ENCODE measurements around the gene AMDHD2. TPM values are rescaled to one million over a fixed set of nuclear protein-coding genes. Genes with fewer than 3 reads are reported as not detected.
A peak's percentile ranks its signal among the peaks of the same experiment; 100 is the strongest.

The AMDHD2 gene
- total and polyA plus RNA-seq, 2 of the 8 experiments (the other 6 are each of a cell fraction or from before 2014, with no cell fraction given), result 43.0 to 54.6 TPM

DNA sequence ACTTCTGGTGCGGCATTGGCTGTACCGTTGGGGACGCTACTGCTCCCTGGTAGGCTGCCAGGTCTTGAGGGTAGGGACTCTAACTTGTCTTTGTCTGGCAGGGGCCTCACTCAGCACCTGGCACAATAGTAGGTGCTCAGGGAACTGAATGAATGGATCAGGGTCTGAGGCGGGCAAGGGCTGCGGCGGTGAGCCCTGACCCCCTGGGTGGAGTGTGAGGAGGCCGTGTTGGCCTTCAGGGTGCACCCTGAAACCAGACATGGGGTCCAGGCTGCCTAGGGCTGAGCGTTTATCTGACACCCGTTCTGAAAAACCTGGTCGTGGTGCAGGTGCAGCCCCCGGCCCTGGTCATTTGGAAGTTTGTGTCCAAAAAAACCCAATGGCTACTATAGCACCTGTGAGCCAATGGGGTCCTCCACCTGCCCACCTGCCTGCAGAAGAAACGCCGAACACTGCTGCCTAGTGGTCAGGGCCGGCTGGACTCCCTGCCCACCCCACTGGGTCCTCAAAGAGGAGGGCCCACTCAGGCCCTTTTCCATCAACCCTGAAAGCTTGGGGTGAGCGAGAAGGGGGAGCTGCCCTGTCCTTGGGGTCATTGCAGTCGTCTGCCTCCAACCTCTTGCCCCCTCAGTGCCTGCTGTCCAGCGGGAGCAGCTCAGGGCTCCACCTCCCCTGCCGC, 11.3 kb upstream of the AMDHD2 start:
- Histone ChIP-seq H3K4me2 (ENCODE audit: insufficient read depth in 1 of 2, low read depth in 2 of 2, low read length in 2 of 2) (no peak overlapping the region), H2AFZ (ENCODE audit: low read length) (no peak overlapping the region), H3K4me1 (replicated peaks in 1 of 4; ENCODE audit: control insufficient read depth in 3 of 4, insufficient read depth in 4 of 4, low read length in 3 of 4) (peaks cover 4 to 21% (median 18%) of the 10 kb centered on the region in 4 experiments), H2BK12ac (ENCODE audit: low read depth, low read length) (no peak overlapping the region), H3K56ac (replicated peaks; ENCODE audit: insufficient read length, low read depth, low read length) (no peak overlapping the region), H3K23ac (ENCODE audit: insufficient read length) (no peak overlapping the region), H4K8ac (ENCODE audit: extremely low read depth, insufficient read depth, low read length) (no peak overlapping the region), H3K27ac (ENCODE audit: low read depth, low read length) (no peak overlapping the region), H2BK5ac (ENCODE audit: low read depth, low read length) (no peak overlapping the region), H3K79me2 (ENCODE audit: control insufficient read depth in 1 of 2, insufficient read depth in 2 of 2, low read length in 2 of 2) (no peaks in the 10 kb centered on the region), H3K23me2 (ENCODE audit: low read depth, low read length) (peaks cover 4% of the 10 kb centered on the region; the same call in 1 of the 2 replicates), H3K4ac (replicated peaks; ENCODE audit: insufficient read length, low read depth, low read length) (no peak overlapping the region), H3K4me3 (ENCODE audit: extremely low read depth in 1 of 4, insufficient read depth in 2 of 4, low read depth in 3 of 4, low read length in 4 of 4) (no peak overlapping the region), H2BK15ac (ENCODE audit: low read length) (no peak overlapping the region), H2BK20ac (ENCODE audit: low read length) (no peak overlapping the region), H3K9ac (replicated peaks in 1 of 4; ENCODE audit: extremely low read depth in 1 of 4, low read depth in 3 of 4, low read length in 3 of 4) (no peak overlapping the region), H3K18ac (ENCODE audit: extremely low read depth, low read length) (no peak overlapping the region), H3K14ac (ENCODE audit: insufficient read length) (no peak overlapping the region), H4K5ac (ENCODE audit: insufficient read length, low read depth, low read length) (no peak overlapping the region), H4K91ac (replicated peaks; ENCODE audit: insufficient read length, low read length) (no peak overlapping the region), H2AK5ac (ENCODE audit: low read depth, low read length) (no peak overlapping the region), H3K79me1 (ENCODE audit: low read depth, low read length) (peaks cover 2% of the 10 kb centered on the region; the same call in 1 of the 2 replicates), H2BK120ac (replicated peaks; ENCODE audit: low read depth, low read length) (no peak overlapping the region), H4K20me1 (replicated peaks in 1 of 2; ENCODE audit: control insufficient read depth in 1 of 2, insufficient read depth in 2 of 2, low read length in 2 of 2) (no peaks in the 10 kb centered on the region), H3K27me3 (replicated peaks in 1 of 4; ENCODE audit: control insufficient read depth in 3 of 4, extremely low read depth in 1 of 4, insufficient read depth in 3 of 4, low read length in 3 of 4) (peaks cover 0 to 3% (median 0%) of the 10 kb centered on the region in 4 experiments; a peak in 2 of 7 replicates), H3K9me3 (ENCODE audit: insufficient read depth in 2 of 2, low read depth in 1 of 2, low read length in 1 of 2) (no peaks in the 10 kb centered on the region), H3K36me3 (ENCODE audit: control insufficient read depth in 2 of 4, insufficient read depth in 4 of 4, low read length in 3 of 4) (no peaks in the 10 kb centered on the region)
- FAIRE-seq, result no peak
- no peak for DNase-seq (ENCODE audit: low read depth in 1 of 2, low spot score in 2 of 2)
- CTCF ChIA-PET (ENCODE audit: partially characterized antibody), result interaction anchor here (1.0 to 3.7 kb wide), 2 partner anchors 8 to 10 kb away, joined by 3 to 24 read pairs; no protein-coding TSS in a partner anchor
- 93% methylated on average over 15 of the region's 18 CpGs; no CpG with 5 or more reads in 1 of the 2 experiments for WGBS, 2 experiments (ENCODE audit: extremely low coverage in 1 of 2, insufficient coverage in 1 of 2, insufficient read length in 1 of 2, insufficient replicate concordance in 2 of 2, low coverage in 1 of 2, low lambda C conversion rate in 2 of 2, missing lambda C conversion rate in 1 of 2)
- POLR2A ChIA-PET (ENCODE audit: partially characterized antibody), result interaction anchor here (0.9 to 1.9 kb wide), 3 partner anchors 42 to 309 kb away, joined by 3 to 4 read pairs (median 3); no protein-coding TSS in a partner anchor
- TF ChIP-seq, protein P1, sequence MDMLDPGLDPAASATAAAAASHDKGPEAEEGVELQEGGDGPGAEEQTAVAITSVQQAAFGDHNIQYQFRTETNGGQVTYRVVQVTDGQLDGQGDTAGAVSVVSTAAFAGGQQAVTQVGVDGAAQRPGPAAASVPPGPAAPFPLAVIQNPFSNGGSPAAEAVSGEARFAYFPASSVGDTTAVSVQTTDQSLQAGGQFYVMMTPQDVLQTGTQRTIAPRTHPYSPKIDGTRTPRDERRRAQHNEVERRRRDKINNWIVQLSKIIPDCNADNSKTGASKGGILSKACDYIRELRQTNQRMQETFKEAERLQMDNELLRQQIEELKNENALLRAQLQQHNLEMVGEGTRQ (IDR thresholded peaks at IDR 0.05; ENCODE audit: low read length), result no peak
- TF ChIP-seq, protein P2, sequence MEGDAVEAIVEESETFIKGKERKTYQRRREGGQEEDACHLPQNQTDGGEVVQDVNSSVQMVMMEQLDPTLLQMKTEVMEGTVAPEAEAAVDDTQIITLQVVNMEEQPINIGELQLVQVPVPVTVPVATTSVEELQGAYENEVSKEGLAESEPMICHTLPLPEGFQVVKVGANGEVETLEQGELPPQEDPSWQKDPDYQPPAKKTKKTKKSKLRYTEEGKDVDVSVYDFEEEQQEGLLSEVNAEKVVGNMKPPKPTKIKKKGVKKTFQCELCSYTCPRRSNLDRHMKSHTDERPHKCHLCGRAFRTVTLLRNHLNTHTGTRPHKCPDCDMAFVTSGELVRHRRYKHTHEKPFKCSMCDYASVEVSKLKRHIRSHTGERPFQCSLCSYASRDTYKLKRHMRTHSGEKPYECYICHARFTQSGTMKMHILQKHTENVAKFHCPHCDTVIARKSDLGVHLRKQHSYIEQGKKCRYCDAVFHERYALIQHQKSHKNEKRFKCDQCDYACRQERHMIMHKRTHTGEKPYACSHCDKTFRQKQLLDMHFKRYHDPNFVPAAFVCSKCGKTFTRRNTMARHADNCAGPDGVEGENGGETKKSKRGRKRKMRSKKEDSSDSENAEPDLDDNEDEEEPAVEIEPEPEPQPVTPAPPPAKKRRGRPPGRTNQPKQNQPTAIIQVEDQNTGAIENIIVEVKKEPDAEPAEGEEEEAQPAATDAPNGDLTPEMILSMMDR (IDR thresholded peaks at IDR 0.05; ENCODE audit: control extremely low read depth in 1 of 3, insufficient read depth in 1 of 3, low read depth in 1 of 3, low read length in 3 of 3), result peak in 2 of 3 experiments; percentile 25 to 28; a peak in 2 of 4 replicates
- no peak for TF ChIP-seq RFX5 (IDR thresholded peaks at IDR 0.05; ENCODE audit: borderline replicate concordance, low read depth, low read length)
- TF ChIP-seq JUN (IDR thresholded peaks at IDR 0.05; ENCODE audit: low read depth, low read length), result no peak
- TF ChIP-seq EGR1 (IDR thresholded peaks at IDR 0.05; ENCODE audit: borderline replicate concordance, low read depth, low read length), result no peak
- TF ChIP-seq SP2 (IDR thresholded peaks at IDR 0.05; ENCODE audit: low read length), result no peak

All from H1 (cell line).